Putamen (tissue), 1 donor: ENCODE results near the gene BRME1.
"Not testable (repeated sequence)": the region's sequence is repeated elsewhere in the genome, so short reads cannot be mapped to it uniquely, and the experiment has no call there.

Experiments used
- DNase-seq: peaks from one replicate; pipeline ENCODE4 v3.0.0-alpha.2; 2016; ENCODE audit warnings: low spot score

The BRME1 gene

GRCh38 chr19:13865571-13866462 is 40.1 kb downstream of the BRME1 start:
- DNase-seq: no peak

- no peak for DNase-seq
These were observed 41.0 kb downstream of the BRME1 start for GRCh38 chr19:13864667-13865570.

- no peak for DNase-seq
These were observed 41.8 kb downstream of the BRME1 start for GRCh38 chr19:13864046-13864666.

GRCh38 chr19:13861714-13862531 is 44.0 kb downstream of the BRME1 start:
- peak; percentile 89 for DNase-seq

GRCh38 chr19:13861392-13861713 is 44.6 kb downstream of the BRME1 start:
- DNase-seq: no peak

- no peak for DNase-seq
These were observed 45.1 kb downstream of the BRME1 start for GRCh38 chr19:13860679-13861391.

DNA sequence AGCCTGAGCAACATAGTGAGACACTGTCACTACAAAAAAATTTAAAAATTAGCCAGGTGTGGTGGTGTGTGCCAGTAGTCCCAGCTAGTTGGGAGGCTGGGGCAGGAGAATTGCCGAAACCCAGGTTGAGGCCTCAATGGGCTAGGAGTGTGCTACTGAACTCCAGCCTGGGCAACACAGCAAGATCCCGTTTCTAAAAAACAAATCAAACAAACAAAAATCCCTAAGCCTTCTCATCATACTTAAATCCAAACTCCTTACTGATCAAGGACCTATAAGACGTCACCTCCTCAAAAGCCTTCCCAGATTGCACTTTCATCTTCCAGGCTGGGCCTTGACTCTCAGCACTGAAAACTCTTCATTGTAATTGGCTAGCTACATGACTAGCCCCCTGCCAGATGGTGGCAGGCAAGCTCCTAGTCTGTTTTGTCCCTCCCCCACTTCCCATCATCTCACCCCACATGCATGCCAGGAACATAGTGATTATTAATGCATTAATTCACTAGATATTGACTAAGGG is 46.5 kb downstream of the BRME1 start:
- DNase-seq: no peak

DNA sequence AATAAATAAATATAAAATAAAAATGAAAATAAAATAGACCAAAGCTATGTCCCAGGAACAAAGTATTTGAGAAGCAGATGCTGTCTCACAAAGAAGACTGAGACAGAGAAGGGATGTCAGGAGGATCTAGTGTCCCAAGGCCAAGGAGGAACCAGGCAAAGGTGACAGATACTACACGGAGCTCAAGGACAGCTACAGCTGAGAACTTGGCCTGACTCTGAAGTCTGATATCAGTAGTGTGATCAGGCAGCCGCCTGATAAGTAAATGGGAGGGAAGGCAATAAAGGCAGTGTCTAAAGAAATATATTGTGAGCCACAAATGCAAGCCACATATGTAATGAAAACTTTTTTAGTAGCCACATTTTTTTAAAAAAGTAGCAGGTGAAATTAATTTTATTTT is 49.4 kb downstream of the BRME1 start:
- DNase-seq: no peak

GRCh38 chr19:13852171-13852707 is 53.7 kb downstream of the BRME1 start:
- not testable (repeated sequence) for DNase-seq

GRCh38 chr19:13851734-13852114 is 54.2 kb downstream of the BRME1 start:
- not testable (repeated sequence) for DNase-seq

GRCh38 chr19:13850910-13851733 is 54.8 kb downstream of the BRME1 start:
- DNase-seq: peak; percentile 74

GRCh38 chr19:13849991-13850909 is 55.7 kb downstream of the BRME1 start:
- peak; percentile 71 for DNase-seq

DNA sequence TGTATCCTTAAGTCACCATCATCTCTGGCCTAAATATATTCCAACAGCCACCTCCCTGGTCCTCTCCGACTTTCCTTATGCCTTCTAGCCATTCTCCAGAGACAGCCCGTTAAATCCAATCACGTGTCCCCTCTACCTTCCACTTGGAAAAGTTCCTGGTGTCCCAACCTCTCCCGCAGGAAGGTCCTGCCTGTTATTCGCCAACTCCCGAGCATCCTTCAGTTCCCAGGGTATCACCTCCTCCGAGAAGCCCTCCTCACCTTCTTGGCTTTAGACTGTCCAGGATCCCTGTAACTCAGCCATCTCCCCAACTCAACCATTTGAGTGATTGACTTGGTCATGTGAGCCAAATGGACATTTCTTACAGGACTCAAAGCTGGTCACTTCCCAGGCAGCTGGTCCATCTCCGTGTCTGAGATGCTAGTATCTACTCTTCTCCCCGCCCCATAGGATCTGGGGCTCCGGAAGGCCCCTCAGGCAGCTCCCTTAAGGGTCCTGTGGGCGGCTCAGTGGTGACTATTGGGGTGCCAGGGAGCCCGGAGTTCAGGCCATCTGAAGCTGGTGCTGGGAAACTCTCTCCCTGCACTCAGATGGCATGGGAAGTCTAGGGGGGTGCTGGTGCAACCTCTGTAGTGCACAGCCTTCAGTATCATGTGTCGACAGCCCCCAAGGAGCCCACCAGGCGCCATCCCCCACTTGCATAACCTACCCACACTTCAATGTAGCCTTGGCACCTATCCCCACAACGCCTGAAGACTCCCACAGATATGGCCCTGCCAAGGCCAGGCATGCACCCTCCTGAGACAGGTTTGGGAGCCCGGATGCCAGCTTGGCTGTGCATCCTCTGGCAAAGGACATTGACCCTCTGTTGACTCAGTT is 56.9 kb downstream of the BRME1 start:
- DNase-seq: no peak

- no peak for DNase-seq
These were observed 57.6 kb downstream of the BRME1 start for GRCh38 chr19:13848340-13848677.

DNA sequence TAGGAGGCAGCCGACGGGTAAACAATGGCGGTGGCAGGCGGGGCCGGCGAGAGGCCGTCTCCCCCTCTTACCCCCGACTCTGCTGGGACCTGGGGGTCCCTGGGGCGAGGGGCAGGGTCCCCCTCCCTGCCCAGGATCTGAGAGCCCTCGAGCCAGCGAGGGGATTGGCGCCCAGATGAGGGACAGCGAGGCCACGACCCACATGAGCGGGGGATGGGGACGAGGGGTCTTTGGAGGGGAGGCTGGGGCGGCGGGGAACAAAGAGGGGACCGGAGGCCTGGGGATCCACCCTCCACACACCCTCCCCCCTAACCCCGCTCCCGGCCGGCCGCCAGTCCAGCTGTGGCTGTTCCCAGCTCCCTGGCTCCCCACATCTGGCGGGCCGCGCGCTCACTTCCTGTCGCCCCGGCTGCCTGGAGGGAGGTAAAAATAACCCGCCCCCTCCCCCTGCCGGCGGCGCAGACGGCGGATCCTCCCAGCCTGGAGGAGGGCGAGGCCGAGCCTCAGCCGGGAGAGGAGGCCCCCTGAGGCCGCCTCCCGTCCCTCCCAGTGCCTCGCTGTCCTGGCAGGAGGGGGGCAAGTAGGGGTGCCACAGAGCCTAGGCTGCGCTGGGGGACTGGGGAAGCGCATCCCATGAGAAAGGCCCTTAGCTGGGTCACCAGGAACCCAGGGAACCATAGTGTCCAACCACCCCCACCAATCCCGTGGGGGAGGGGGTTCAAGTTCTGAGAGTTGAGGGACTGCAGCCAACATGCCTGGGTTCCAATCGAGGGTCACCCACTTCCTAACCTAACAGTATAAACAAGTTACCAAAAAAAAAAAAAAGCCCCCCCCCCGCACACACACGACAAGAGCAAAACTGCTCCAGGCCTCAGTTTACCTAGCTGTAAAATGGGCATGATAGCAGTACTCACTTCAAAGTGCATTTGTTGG is 58.2 kb downstream of the BRME1 start:
- DNase-seq: peak; percentile 76
